Gastrocnemius medialis (tissue), 4 donors: Measurements from ENCODE around the gene MCU.

Experiments
- POLR2A ChIP-seq, 2 donors: fragments of 450-650 bp; IDR thresholded peaks; one replicate each; pipeline ENCODE4 v1.6.1; 2017; ENCODE audit warnings: antibody characterized with exemption in 2 of 2, mild to moderate bottlenecking in 2 of 2, moderate library complexity in 2 of 2
- TF ChIP-seq, protein P1 (sequence below), 5 experiments: fragments of 450-650 bp in 3 of 5; fragments of 200-600 bp in 2 of 5; sonication (generic) in 2 of 5; IDR thresholded peaks in 4 of 5; conservative IDR thresholded peaks in 1 of 5; 1 replicate in 4 of 5; 2 replicates in 1 of 5; pipeline ENCODE4 v1.5.1; 2016 to 2019; ENCODE audit warnings: antibody characterized with exemption in 5 of 5, mild to moderate bottlenecking in 3 of 5, moderate library complexity in 3 of 5

GRCh38 chr10:72727130-72727529 is 35.2 kb downstream of the MCU start:
- TF ChIP-seq, protein P1, sequence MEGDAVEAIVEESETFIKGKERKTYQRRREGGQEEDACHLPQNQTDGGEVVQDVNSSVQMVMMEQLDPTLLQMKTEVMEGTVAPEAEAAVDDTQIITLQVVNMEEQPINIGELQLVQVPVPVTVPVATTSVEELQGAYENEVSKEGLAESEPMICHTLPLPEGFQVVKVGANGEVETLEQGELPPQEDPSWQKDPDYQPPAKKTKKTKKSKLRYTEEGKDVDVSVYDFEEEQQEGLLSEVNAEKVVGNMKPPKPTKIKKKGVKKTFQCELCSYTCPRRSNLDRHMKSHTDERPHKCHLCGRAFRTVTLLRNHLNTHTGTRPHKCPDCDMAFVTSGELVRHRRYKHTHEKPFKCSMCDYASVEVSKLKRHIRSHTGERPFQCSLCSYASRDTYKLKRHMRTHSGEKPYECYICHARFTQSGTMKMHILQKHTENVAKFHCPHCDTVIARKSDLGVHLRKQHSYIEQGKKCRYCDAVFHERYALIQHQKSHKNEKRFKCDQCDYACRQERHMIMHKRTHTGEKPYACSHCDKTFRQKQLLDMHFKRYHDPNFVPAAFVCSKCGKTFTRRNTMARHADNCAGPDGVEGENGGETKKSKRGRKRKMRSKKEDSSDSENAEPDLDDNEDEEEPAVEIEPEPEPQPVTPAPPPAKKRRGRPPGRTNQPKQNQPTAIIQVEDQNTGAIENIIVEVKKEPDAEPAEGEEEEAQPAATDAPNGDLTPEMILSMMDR (IDR thresholded peaks at IDR 0.05 in 4 of 5, conservative IDR thresholded peaks at IDR 0.05 in 1 of 5): no peak
- no peak for TF ChIP-seq POLR2A (IDR thresholded peaks at IDR 0.05)
